H1 (cell line): ENCODE data around the gene NOP9. TPM values are rescaled to one million over a fixed set of nuclear protein-coding genes. Genes with fewer than 3 reads are reported as not detected.

ENCODE experiments used
- CTCF ChIA-PET: fragments of 300-600 bp; sonication (Branson Sonifier 250); formaldehyde crosslinking; loops from one replicate; lab custom pipeline; 2021; ENCODE audit not compliant: partially characterized antibody; lab: Charles Lee
- POLR2A ChIA-PET: fragments of 300-600 bp; sonication (Branson Sonifier 250); formaldehyde crosslinking; loops from one replicate; lab custom pipeline; 2021; ENCODE audit warnings: inconsistent platforms; ENCODE audit not compliant: partially characterized antibody; lab: Charles Lee
- DNase-seq, 2 experiments: peaks; one replicate each; pipeline versions ENCODE4 v3.0.0 to v3.0.0-alpha.2; 2010 to 2022; ENCODE audit warnings: low spot score in 2 of 2, low read depth in 1 of 2, mixed read lengths in 1 of 2
- FAIRE-seq: peaks from 2 replicates; lab custom pipeline; 2011; peaks lifted over from hg19 to GRCh38; lab: Jason Lieb, UNC
- H2AFZ ChIP-seq: 2 replicates; pipeline ENCODE4 v1.8.1; 2012; ENCODE audit warnings: low read length, inconsistent platforms
- H2AK5ac ChIP-seq: 2 replicates; pipeline ENCODE4 v1.6.1; 2013; ENCODE audit warnings: low read depth, low read length
- H2BK120ac ChIP-seq: replicated peaks from 2 replicates; pipeline ENCODE3; 2013; ENCODE audit warnings: low read depth, low read length, inconsistent platforms
- H2BK12ac ChIP-seq: 2 replicates; pipeline ENCODE4 v1.6.1; 2013; ENCODE audit warnings: low read depth, low read length
- H2BK15ac ChIP-seq: 2 replicates; pipeline ENCODE4 v1.6.1; 2013; ENCODE audit warnings: low read length
- H2BK20ac ChIP-seq: 2 replicates; pipeline ENCODE4 v1.6.1; 2013; ENCODE audit warnings: low read length
- H2BK5ac ChIP-seq: 2 replicates; pipeline ENCODE4 v1.6.1; 2013; ENCODE audit warnings: low read depth, low read length
- H3K14ac ChIP-seq: 2 replicates; pipeline ENCODE4 v1.6.1; 2013; ENCODE audit warnings: inconsistent platforms; ENCODE audit not compliant: insufficient read length
- H3K18ac ChIP-seq: 2 replicates; pipeline ENCODE4 v1.6.1; 2013; ENCODE audit warnings: low read length; ENCODE audit errors: extremely low read depth
- H3K23ac ChIP-seq: 2 replicates; pipeline ENCODE4 v1.6.1; 2013; ENCODE audit warnings: inconsistent platforms; ENCODE audit not compliant: insufficient read length
- H3K23me2 ChIP-seq: 2 replicates; pipeline ENCODE4 v1.6.1; 2013; ENCODE audit warnings: low read depth, low read length
- H3K27ac ChIP-seq: 2 replicates; pipeline ENCODE4 v1.6.1; 2011; ENCODE audit warnings: low read depth, low read length, inconsistent platforms
- H3K27me3 ChIP-seq, 4 experiments: replicated peaks in 1 of 4; 1 replicate in 1 of 4; 2 replicates in 3 of 4; pipeline versions ENCODE4 v1.6.1 to v1.8.1; 2011 to 2013; ENCODE audit warnings: low read length in 3 of 4, mild to moderate bottlenecking in 3 of 4, inconsistent platforms in 2 of 4, mixed read lengths in 2 of 4, moderate library complexity in 1 of 4; ENCODE audit not compliant: control insufficient read depth in 3 of 4, insufficient read depth in 3 of 4; ENCODE audit errors: extremely low read depth in 1 of 4
- H3K36me3 ChIP-seq, 4 experiments: 2 replicates each; pipeline versions ENCODE4 v1.6.1 to v1.8.1; 2011 to 2013; ENCODE audit warnings: mild to moderate bottlenecking in 4 of 4, low read length in 3 of 4, moderate library complexity in 2 of 4, control low read depth in 1 of 4, inconsistent platforms in 1 of 4; ENCODE audit not compliant: insufficient read depth in 4 of 4, control insufficient read depth in 2 of 4
- H3K4ac ChIP-seq: replicated peaks from 2 replicates; pipeline ENCODE3; 2013; ENCODE audit warnings: low read length, low read depth, mixed read lengths, inconsistent platforms; ENCODE audit not compliant: insufficient read length
- H3K4me1 ChIP-seq, 4 experiments: replicated peaks in 1 of 4; 1 replicate in 1 of 4; 2 replicates in 3 of 4; pipeline versions ENCODE4 v1.6.1 to v1.8.1; 2011 to 2013; ENCODE audit warnings: low read length in 3 of 4, inconsistent platforms in 2 of 4, mixed read lengths in 1 of 4; ENCODE audit not compliant: insufficient read depth in 4 of 4, control insufficient read depth in 3 of 4
- H3K4me2 ChIP-seq, 2 experiments: 2 replicates each; pipeline versions ENCODE4 v1.6.1 to v1.8.1; 2011 to 2013; ENCODE audit warnings: low read depth in 2 of 2, low read length in 2 of 2, control low read depth in 1 of 2, inconsistent platforms in 1 of 2, mild to moderate bottlenecking in 1 of 2; ENCODE audit not compliant: insufficient read depth in 1 of 2
- H3K4me3 ChIP-seq, 4 experiments: fragments of 200-600, 300-600 bp in 1 of 4; sonication (generic), shearing (Covaris generic), sonication (Bioruptor Twin) in 1 of 4; 2 replicates each; pipeline versions ENCODE4 v1.5.1 to v1.8.1; 2011 to 2016; ENCODE audit warnings: low read length in 4 of 4, low read depth in 3 of 4, control low read depth in 2 of 4, inconsistent platforms in 2 of 4, mild to moderate bottlenecking in 2 of 4, mixed read lengths in 1 of 4, moderate library complexity in 1 of 4; ENCODE audit not compliant: insufficient read depth in 2 of 4; ENCODE audit errors: extremely low read depth in 1 of 4
- H3K56ac ChIP-seq: replicated peaks from 2 replicates; pipeline ENCODE3; 2013; ENCODE audit warnings: low read depth, mild to moderate bottlenecking, mixed read lengths, low read length, inconsistent platforms; ENCODE audit not compliant: insufficient read length
- H3K79me1 ChIP-seq: 2 replicates; pipeline ENCODE4 v1.6.1; 2013; ENCODE audit warnings: low read depth, low read length, control low read depth
- H3K79me2 ChIP-seq, 2 experiments: 2 replicates each; pipeline versions ENCODE4 v1.6.1 to v1.8.1; 2012 to 2013; ENCODE audit warnings: low read length in 2 of 2, mild to moderate bottlenecking in 2 of 2, inconsistent platforms in 1 of 2; ENCODE audit not compliant: insufficient read depth in 2 of 2, control insufficient read depth in 1 of 2
- H3K9ac ChIP-seq, 4 experiments: replicated peaks in 1 of 4; 1 replicate in 1 of 4; 2 replicates in 3 of 4; pipeline versions ENCODE4 v1.6.1 to v1.8.1; 2011 to 2013; ENCODE audit warnings: low read depth in 3 of 4, low read length in 3 of 4, control low read depth in 2 of 4, mild to moderate bottlenecking in 2 of 4, moderate library complexity in 2 of 4, inconsistent platforms in 1 of 4; ENCODE audit errors: extremely low read depth in 1 of 4
- H3K9me3 ChIP-seq, 2 experiments: 2 replicates each; pipeline versions ENCODE4 v1.6.1 to v1.8.1; 2012 to 2013; ENCODE audit warnings: mild to moderate bottlenecking in 2 of 2, moderate library complexity in 2 of 2, control low read depth in 1 of 2, inconsistent platforms in 1 of 2, low read depth in 1 of 2, low read length in 1 of 2, mixed read lengths in 1 of 2; ENCODE audit not compliant: insufficient read depth in 2 of 2
- H4K20me1 ChIP-seq, 2 experiments: replicated peaks in 1 of 2; 2 replicates each; pipeline versions ENCODE3 to v1.8.1; 2011 to 2013; ENCODE audit warnings: inconsistent platforms in 2 of 2, low read length in 2 of 2, mild to moderate bottlenecking in 1 of 2; ENCODE audit not compliant: insufficient read depth in 2 of 2, control insufficient read depth in 1 of 2
- H4K5ac ChIP-seq: 2 replicates; pipeline ENCODE4 v1.6.1; 2013; ENCODE audit warnings: low read length, low read depth, mixed read lengths, inconsistent platforms; ENCODE audit not compliant: insufficient read length
- H4K8ac ChIP-seq: 2 replicates; pipeline ENCODE4 v1.8.0; 2013; ENCODE audit warnings: mild to moderate bottlenecking, moderate library complexity, low read length, inconsistent platforms; ENCODE audit not compliant: insufficient read depth; ENCODE audit errors: extremely low read depth
- H4K91ac ChIP-seq: replicated peaks from 2 replicates; pipeline ENCODE3; 2013; ENCODE audit warnings: low read length, mixed read lengths, inconsistent platforms; ENCODE audit not compliant: insufficient read length
- GTF2F1 ChIP-seq: IDR thresholded peaks from 2 replicates; pipeline ENCODE4 v1.6.1; 2012; ENCODE audit warnings: low read depth, low read length, improper control_type of control experiment, borderline replicate concordance
- RAD21 ChIP-seq, 2 experiments: IDR thresholded peaks in 1 of 2; conservative IDR thresholded peaks in 1 of 2; 2 replicates each; pipeline ENCODE4 v1.6.1; 2011; ENCODE audit warnings: low read depth in 2 of 2, low read length in 2 of 2, improper control_type of control experiment in 1 of 2, inconsistent platforms in 1 of 2, mild to moderate bottlenecking in 1 of 2, moderate library complexity in 1 of 2
- SP2 ChIP-seq: IDR thresholded peaks from 2 replicates; pipeline ENCODE4 v1.6.1; 2012; ENCODE audit warnings: mild to moderate bottlenecking, low read length, inconsistent platforms
- WGBS, 2 experiments: shearing (Covaris generic) in 1 of 2; methylation state at CpG; one replicate each; pipeline versions ENCODE4 v1.1.6 to v1.1.7; 2013 to 2015; ENCODE audit warnings: low lambda C conversion rate in 2 of 2, mixed read lengths in 2 of 2, inconsistent platforms in 1 of 2, low coverage in 1 of 2, missing lambda C conversion rate in 1 of 2; ENCODE audit not compliant: insufficient replicate concordance in 2 of 2, insufficient coverage in 1 of 2, insufficient read length in 1 of 2; ENCODE audit errors: extremely low coverage in 1 of 2, missing lambda C conversion rate in 1 of 2; 5-methylcytosine and 5-hydroxymethylcytosine counted together
- polyA plus RNA-seq, 7 experiments: library from polyadenylated mRNA; depleted of rRNA in 3 of 7; stranded (reverse) in 5 of 7; unstranded in 2 of 7; fragments of >200 nt in 5 of 7; fragments of 200-250 nt in 2 of 7; gene quantifications; 1 replicate in 5 of 7; 2 replicates in 1 of 7; 4 replicates in 1 of 7; pipeline versions ENCODE4 v1.2.1 to v1.2.3, GENCODE V29; 2011 to 2013; ENCODE audit warnings: missing spikeins in 2 of 7, mixed read lengths in 2 of 7
- total RNA-seq: library from RNA; stranded (reverse); fragmentation: NEBNext Ultra II Directional; extraction: Animal tissue kit (Norgen Biotek cat#: 25700); gene quantifications from 2 replicates; pipeline ENCODE4 v1.2.1, GENCODE V29; 2021

Gene NOP9
- total and polyA plus RNA-seq, 2 of the 8 experiments (the other 6 are each of a cell fraction or from before 2014, with no cell fraction given) = 17.8 to 34.8 TPM

DNA sequence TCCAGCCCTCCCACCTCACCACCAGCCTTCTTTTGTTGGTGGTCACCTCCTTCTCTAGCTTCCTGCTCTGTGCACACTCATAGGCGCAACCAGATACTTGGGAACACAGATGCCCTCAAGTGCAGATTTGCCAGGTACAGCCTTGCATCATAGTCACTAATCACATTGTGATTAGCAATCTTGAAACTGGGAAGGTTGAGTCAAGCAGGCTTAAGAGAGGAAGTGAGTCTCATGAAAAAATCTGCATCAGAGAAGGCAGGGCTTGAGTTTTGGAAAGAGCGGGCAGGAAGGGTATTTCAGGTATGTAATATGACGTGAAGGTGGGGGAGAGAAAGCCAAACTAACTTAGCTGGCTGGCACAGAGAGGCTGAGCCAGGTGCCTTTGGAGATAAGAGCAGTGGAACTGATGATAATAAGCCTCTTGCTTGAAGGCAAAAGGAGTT lies 25.5 kb upstream of the NOP9 start:
- POLR2A ChIA-PET = interaction anchor here (0.9 to 2.6 kb wide), 5 partner anchors 18 to 29 kb away, joined by 3 to 7 read pairs (median 3); partner anchors contain the start of genes DHRS1 and NOP9
- no peak overlapping the region for H3K56ac ChIP-seq
- no peak overlapping the region for H3K18ac ChIP-seq
- no peak overlapping the region for H2BK20ac ChIP-seq
- no peaks in the 10 kb centered on the region for H3K79me1 ChIP-seq
- H3K4ac ChIP-seq = no peak overlapping the region
- no peak overlapping the region for H2AFZ ChIP-seq
- no peaks in the 10 kb centered on the region for H3K9me3 ChIP-seq
- no peak for TF ChIP-seq RAD21 (IDR thresholded peaks at IDR 0.05 in 1 of 2, conservative IDR thresholded peaks at IDR 0.05 in 1 of 2; ENCODE audit: low read depth in 2 of 2, low read length in 2 of 2)
- no peak for TF ChIP-seq SP2
- no peak for TF ChIP-seq GTF2F1
- H2BK5ac ChIP-seq = no peak overlapping the region
- H3K4me2 ChIP-seq = no peak overlapping the region
- no peak overlapping the region for H2BK12ac ChIP-seq
- H3K9ac ChIP-seq = no peak overlapping the region
- no peaks in the 10 kb centered on the region for H4K20me1 ChIP-seq
- no peak overlapping the region for H3K4me3 ChIP-seq
- no peak overlapping the region for H2AK5ac ChIP-seq
- WGBS, 2 experiments = 86% methylated on average over 3 of the region's 3 CpGs; no CpG with 5 or more reads in 1 of the 2 experiments
- H3K27me3 ChIP-seq = no peaks in the 10 kb centered on the region; a peak in 1 of 7 replicates
- H4K8ac ChIP-seq = no peak overlapping the region
- H4K91ac ChIP-seq = no peak overlapping the region
- H2BK15ac ChIP-seq = no peak overlapping the region
- no peak overlapping the region for H3K27ac ChIP-seq
- no peaks in the 10 kb centered on the region for H3K79me2 ChIP-seq
- no peaks in the 10 kb centered on the region for H3K36me3 ChIP-seq
- H3K23ac ChIP-seq = no peak overlapping the region
- H3K4me1 ChIP-seq = peaks cover 0 to 4% (median 2%) of the 10 kb centered on the region in 4 experiments; a peak in 3 of 7 replicates
- CTCF ChIA-PET = interaction anchor here (0.8 to 8.6 kb wide), 13 partner anchors 9 to 39 kb away, joined by 3 to 94 read pairs (median 4); partner anchors contain the start of genes DHRS1 and NOP9
- no peak overlapping the region for H3K14ac ChIP-seq
- DNase-seq (no peak), FAIRE-seq (no peak)
- H3K23me2 ChIP-seq = peaks cover 4% of the 10 kb centered on the region
- no peak overlapping the region for H4K5ac ChIP-seq
- no peak overlapping the region for H2BK120ac ChIP-seq
